Measurements from ENCODE around the gene AUTS2. TPM values are rescaled to one million over a fixed set of nuclear protein-coding genes. Genes with fewer than 3 reads are reported as not detected.

The AUTS2 gene
- total and polyA plus RNA-seq, 11 donors = 3.4 to 14.0 (median 7.3) TPM

DNA sequence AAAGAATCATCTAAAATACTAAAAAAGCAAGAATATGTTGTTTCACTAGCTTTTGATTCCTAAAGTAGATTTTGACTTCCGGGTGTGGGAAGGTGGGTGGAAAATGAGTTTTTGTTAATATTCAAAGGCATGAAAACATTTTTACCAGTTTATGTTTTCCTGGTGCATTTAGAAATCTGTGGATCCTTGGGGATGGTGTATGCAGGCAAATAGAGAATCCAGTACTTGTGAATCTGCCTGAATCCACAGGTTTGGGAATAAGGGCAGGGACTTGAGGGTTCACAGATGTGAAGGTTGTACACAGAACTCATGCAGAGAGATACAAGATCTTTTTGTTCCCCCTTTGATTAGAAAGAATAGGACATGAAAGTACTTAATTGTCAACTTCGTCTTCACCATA is 22.4 kb downstream of the AUTS2 start:
- 93 to 99% (median 95%) methylated on average over 2 of the region's 2 CpGs for WGBS, 4 donors
- no peak for DNase-seq
- intact Hi-C loops (cut with DNase I) = no loop called here
- Histone ChIP-seq H3K4me3 (no peak overlapping the region), H3K4me1 (peaks cover 0 to 21% (median 2%) of the 10 kb centered on the region in 12 donors), H3K27me3 (peaks cover 0 to 4% (median 0%) of the 10 kb centered on the region in 9 donors), H3K27ac (no peak overlapping the region), H3K36me3 (no peaks in the 10 kb centered on the region), H3K9me3 (no peaks in the 10 kb centered on the region)
- no peak for ATAC-seq
- no peak for TF ChIP-seq POLR2A (IDR thresholded peaks at IDR 0.05)
- TF ChIP-seq, protein P1, sequence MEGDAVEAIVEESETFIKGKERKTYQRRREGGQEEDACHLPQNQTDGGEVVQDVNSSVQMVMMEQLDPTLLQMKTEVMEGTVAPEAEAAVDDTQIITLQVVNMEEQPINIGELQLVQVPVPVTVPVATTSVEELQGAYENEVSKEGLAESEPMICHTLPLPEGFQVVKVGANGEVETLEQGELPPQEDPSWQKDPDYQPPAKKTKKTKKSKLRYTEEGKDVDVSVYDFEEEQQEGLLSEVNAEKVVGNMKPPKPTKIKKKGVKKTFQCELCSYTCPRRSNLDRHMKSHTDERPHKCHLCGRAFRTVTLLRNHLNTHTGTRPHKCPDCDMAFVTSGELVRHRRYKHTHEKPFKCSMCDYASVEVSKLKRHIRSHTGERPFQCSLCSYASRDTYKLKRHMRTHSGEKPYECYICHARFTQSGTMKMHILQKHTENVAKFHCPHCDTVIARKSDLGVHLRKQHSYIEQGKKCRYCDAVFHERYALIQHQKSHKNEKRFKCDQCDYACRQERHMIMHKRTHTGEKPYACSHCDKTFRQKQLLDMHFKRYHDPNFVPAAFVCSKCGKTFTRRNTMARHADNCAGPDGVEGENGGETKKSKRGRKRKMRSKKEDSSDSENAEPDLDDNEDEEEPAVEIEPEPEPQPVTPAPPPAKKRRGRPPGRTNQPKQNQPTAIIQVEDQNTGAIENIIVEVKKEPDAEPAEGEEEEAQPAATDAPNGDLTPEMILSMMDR (IDR thresholded peaks at IDR 0.05) = no peak

DNA sequence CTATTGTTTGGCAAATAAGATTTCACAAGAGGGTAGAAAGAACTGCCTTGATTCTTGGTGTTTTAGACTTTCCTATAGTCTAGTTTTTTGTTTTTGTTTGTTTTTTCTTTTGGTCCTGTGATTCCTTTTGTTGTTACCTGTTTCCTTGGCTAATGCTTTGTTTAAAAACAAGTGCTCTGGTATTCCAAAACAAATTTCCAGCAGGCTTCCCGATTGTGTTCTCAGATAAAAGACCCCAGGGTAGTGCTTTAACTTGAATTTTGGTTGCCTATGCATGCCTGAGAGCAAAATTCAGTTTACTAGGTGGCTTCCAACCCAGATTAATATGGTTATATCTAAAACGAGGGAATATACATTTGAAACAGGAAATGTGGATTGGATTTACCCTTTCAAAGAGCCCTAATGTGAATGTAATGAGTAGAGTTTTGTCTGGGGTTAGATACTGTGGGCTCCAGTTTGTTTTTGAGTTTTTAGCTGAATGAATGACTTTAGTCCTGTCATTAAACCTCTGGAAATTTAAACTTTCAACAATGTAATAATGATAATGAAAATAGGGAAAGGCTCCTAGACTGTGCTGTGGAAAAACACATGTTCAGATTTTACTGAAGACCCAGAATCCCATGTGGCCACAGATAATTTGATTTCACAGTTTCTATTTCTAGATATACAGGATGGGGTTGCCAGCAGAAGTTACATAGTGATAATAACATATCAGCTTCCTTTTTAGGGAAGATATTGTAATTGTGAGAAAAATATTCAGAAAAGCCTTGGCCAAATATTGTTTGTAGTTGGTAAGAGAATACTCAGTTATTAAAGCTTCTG is 23.9 kb downstream of the AUTS2 start:
- H3K27me3 ChIP-seq = peaks cover 0 to 4% (median 0%) of the 10 kb centered on the region in 9 donors
- TF ChIP-seq, protein P1 (IDR thresholded peaks at IDR 0.05) = no peak
- TF ChIP-seq POLR2A (IDR thresholded peaks at IDR 0.05) = no peak
- no peaks in the 10 kb centered on the region for H3K9me3 ChIP-seq
- no peak overlapping the region for H3K4me3 ChIP-seq
- peaks cover 0 to 21% (median 2%) of the 10 kb centered on the region in 12 donors for H3K4me1 ChIP-seq
- no peaks in the 10 kb centered on the region for H3K36me3 ChIP-seq
- intact Hi-C loops (cut with DNase I) = no loop called here
- 57 to 67% (median 64%) methylated on average over 2 of the region's 2 CpGs for WGBS, 4 donors
- no peak for ATAC-seq
- DNase-seq = no peak
- H3K27ac ChIP-seq = no peak overlapping the region

DNA sequence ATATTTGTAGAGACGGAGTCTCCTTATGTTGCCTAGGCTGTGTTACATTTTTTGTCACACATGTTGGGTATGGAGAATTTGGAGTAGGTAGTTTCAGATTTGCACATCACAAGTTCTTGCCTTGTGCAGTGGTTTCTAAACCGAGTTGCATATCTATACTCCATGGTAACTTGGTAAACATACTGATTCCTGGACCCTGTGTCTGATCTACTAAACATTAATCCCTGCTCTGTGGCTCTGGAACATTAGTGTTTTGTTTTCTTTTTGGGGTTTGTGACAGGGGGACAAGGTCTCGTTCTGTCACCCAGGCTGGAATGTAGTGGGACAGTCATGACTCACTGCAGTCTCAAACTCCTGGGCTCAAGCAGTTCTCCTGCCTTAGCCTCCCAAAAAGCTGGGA is 24.7 kb downstream of the AUTS2 start:
- DNase-seq = no peak
- 76 to 83% (median 80%) methylated on average over 3 of the region's 3 CpGs for WGBS, 4 donors
- TF ChIP-seq, protein P1 (IDR thresholded peaks at IDR 0.05) = no peak
- TF ChIP-seq POLR2A (IDR thresholded peaks at IDR 0.05) = no peak
- Histone ChIP-seq H3K9me3 (no peaks in the 10 kb centered on the region), H3K36me3 (no peaks in the 10 kb centered on the region), H3K4me3 (no peak overlapping the region), H3K4me1 (peaks cover 0 to 21% (median 2%) of the 10 kb centered on the region in 12 donors), H3K27me3 (peaks cover 0 to 4% (median 0%) of the 10 kb centered on the region in 9 donors), H3K27ac (no peak overlapping the region)
- ATAC-seq = no peak
- intact Hi-C loops (cut with DNase I) = no loop called here

DNA sequence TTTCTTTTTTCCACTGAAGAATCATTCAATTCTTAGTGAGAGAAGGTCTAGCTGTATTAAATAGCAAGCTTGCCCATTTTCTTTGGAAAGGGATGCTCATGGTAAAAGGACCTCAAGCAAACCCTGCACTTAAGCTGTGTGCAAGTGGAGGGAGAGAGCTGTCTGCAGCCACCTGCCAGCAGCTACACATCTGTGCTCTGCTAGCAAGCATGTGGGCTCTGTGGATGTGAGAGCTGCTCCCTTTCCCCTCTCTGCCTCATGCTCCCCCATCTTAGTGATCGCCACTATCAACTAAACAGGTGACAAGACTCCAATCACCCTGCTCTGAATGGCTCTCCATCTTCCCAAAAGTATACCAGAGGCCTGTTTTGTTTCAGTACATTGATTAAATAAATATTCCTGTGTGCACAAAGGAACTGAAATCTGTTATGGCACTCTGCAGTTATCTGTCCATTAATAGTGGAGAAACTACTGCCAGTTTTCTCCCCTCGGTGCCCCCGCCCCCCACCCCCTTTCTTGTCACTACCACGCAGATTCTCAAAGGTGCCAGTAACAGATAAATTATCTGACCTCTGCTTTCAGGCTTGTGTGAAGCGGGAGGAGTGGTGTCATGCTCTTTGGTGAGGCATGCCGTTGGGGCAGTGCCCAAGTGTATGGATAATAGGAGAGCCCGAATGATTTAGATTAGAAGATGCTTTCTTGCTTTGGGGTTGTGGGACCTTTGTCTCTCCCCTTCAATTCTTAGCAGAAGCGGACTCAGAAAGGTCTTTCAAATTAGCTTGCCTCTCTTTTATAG is 26.4 kb downstream of the AUTS2 start:
- WGBS, 4 donors = 53 to 69% (median 68%) methylated on average over 8 of the region's 8 CpGs
- Histone ChIP-seq H3K36me3 (no peaks in the 10 kb centered on the region), H3K27me3 (peaks cover 0 to 4% (median 0%) of the 10 kb centered on the region in 9 donors), H3K27ac (no peak overlapping the region), H3K9me3 (no peaks in the 10 kb centered on the region), H3K4me3 (no peak overlapping the region), H3K4me1 (peaks cover 0 to 24% (median 2%) of the 10 kb centered on the region in 12 donors)
- ATAC-seq = peak in 1 of 4 donors; percentile 28
- DNase-seq = no peak
- intact Hi-C loops (cut with DNase I) = no loop called here
- TF ChIP-seq, protein P1 (IDR thresholded peaks at IDR 0.05) = no peak
- TF ChIP-seq POLR2A (IDR thresholded peaks at IDR 0.05) = no peak
